K562 (cell line): ENCODE data around the gene IRAG1. TPM values are rescaled to one million over a fixed set of nuclear protein-coding genes. Genes with fewer than 3 reads are reported as not detected.

ENCODE experiments used
- ARHGAP35 ChIP-seq: fragments of 450-650 bp; IDR thresholded peaks from 2 replicates; pipeline ENCODE4 v1.6.1; 2018; ENCODE audit not compliant: partially characterized antibody
- DNMT1 ChIP-seq: fragments of 450-650 bp; IDR thresholded peaks from 2 replicates; pipeline ENCODE4 v1.6.1; 2016; ENCODE audit warnings: antibody characterized with exemption, mild to moderate bottlenecking
- GABPA ChIP-seq: fragments of 200-800 bp; sonication (Bioruptor generic); conservative IDR thresholded peaks from 2 replicates; pipeline ENCODE4 v1.6.1; 2016; ENCODE audit warnings: low read depth, missing genetic modification characterization, missing compliant biosample characterization
- HSF4 ChIP-seq: fragments of 250-450 bp; sonication (Bioruptor Pico); IDR thresholded peaks from 2 replicates; pipeline ENCODE4 v2.1.2; 2022; ENCODE audit warnings: mild to moderate bottlenecking, moderate library complexity, borderline replicate concordance
- ILK ChIP-seq: fragments of 450-650 bp; IDR thresholded peaks from 2 replicates; pipeline ENCODE4 v1.6.1; 2016; ENCODE audit warnings: missing genetic modification characterization, low read depth, mild to moderate bottlenecking, missing compliant biosample characterization, moderate library complexity, borderline replicate concordance
- MAZ ChIP-seq, 2 experiments: fragments of 450-650 bp in 1 of 2; sonication (generic) in 1 of 2; formaldehyde crosslinking; IDR thresholded peaks in 1 of 2; conservative IDR thresholded peaks in 1 of 2; 2 replicates each; pipeline versions ENCODE4 v1.4.0 to v1.5.0; 2020; ENCODE audit warnings: mild to moderate bottlenecking in 1 of 2, missing genetic modification reagents in 1 of 2
- MBD1 ChIP-seq: fragments of 250-450 bp; sonication (Bioruptor Pico); IDR thresholded peaks from 2 replicates; pipeline ENCODE4 v1.8.0; 2022; ENCODE audit warnings: inconsistent platforms
- MED1 ChIP-seq: sonication (generic); formaldehyde crosslinking; IDR thresholded peaks from 2 replicates; pipeline ENCODE4 v1.8.1; 2023; ENCODE audit warnings: missing genetic modification reagents, borderline replicate concordance
- PCBP1 ChIP-seq: fragments of 200-400 bp; formaldehyde crosslinking; IDR thresholded peaks from 2 replicates; pipeline ENCODE4 v1.6.1; 2018; ENCODE audit warnings: mild to moderate bottlenecking, low read depth, low read length; ENCODE audit not compliant: poor library complexity, severe bottlenecking
- RAD51 ChIP-seq: fragments of 450-650 bp; IDR thresholded peaks from 2 replicates; pipeline ENCODE4 v1.7.1; 2016; ENCODE audit warnings: low read depth, mild to moderate bottlenecking, borderline replicate concordance
- SETDB1 ChIP-seq: IDR thresholded peaks from one replicate; pipeline ENCODE4 v1.6.1; 2012; ENCODE audit warnings: low read length, control low read depth, inconsistent platforms
- SMAD4 ChIP-seq: fragments of 250-450 bp; sonication (Bioruptor Pico); conservative IDR thresholded peaks from 2 replicates; pipeline ENCODE4 v1.8.0; 2021; ENCODE audit warnings: inconsistent platforms, mild to moderate bottlenecking, moderate library complexity
- SNIP1 ChIP-seq: fragments of 450-650 bp; IDR thresholded peaks from 2 replicates; pipeline ENCODE4 v1.7.1; 2017; ENCODE audit warnings: low read depth, mild to moderate bottlenecking
- SNRNP70 ChIP-seq: fragments of 200-400 bp; formaldehyde crosslinking; optimal IDR thresholded peaks from 2 replicates; pipeline ENCODE3; 2017; ENCODE audit warnings: low read depth, low read length
- THRB ChIP-seq: fragments of 450-650 bp; formaldehyde crosslinking; conservative IDR thresholded peaks from 2 replicates; pipeline ENCODE4 v1.4.0; 2022; ENCODE audit warnings: mild to moderate bottlenecking, missing genetic modification characterization
- USF2 ChIP-seq: sonication (generic); formaldehyde crosslinking; IDR thresholded peaks from 2 replicates; pipeline ENCODE4 v1.5.0; 2020; ENCODE audit warnings: missing genetic modification reagents
- ZNF143 ChIP-seq: sonication (generic); formaldehyde crosslinking; IDR thresholded peaks from 2 replicates; pipeline ENCODE4 v1.9.0; 2022; ENCODE audit warnings: mild to moderate bottlenecking, missing genetic modification reagents
- ZNF41 ChIP-seq: fragments of 250-450 bp; sonication (Bioruptor Pico); conservative IDR thresholded peaks from 2 replicates; pipeline ENCODE4 v1.4.0; 2020; ENCODE audit warnings: mild to moderate bottlenecking
- ZNF717 ChIP-seq: fragments of 250-450 bp; sonication (Bioruptor Pico); IDR thresholded peaks from 2 replicates; pipeline ENCODE4 v1.5.0; 2021
- polyA plus RNA-seq, 8 experiments: library from polyadenylated mRNA; depleted of rRNA in 4 of 8; stranded (reverse) in 5 of 8; unstranded in 3 of 8; fragments of >200 nt; fragmentation: Nextera tagmentation in 2 of 8; fragmentation: Illumina TruSeq in 1 of 8; extraction: Ambion mirVana in 2 of 8; extraction: Trizol in 1 of 8; gene quantifications; 2 replicates each; pipeline versions ENCODE4 v1.2.1 to v1.2.3, GENCODE V29; 2011 to 2014; ENCODE audit warnings: inconsistent platforms in 1 of 8, missing spikeins in 1 of 8
- total RNA-seq, 7 experiments: library from RNA; depleted of rRNA in 6 of 7; stranded (reverse); fragments of >200 nt in 6 of 7; fragmentation: Illumina TruSeq in 2 of 7; extraction: Trizol in 2 of 7; gene quantifications; 2 replicates each; pipeline versions ENCODE4 v1.2.1 to v1.2.3, GENCODE V29; 2011 to 2021; ENCODE audit warnings: low replicate concordance in 1 of 7
- TF ChIP-seq, protein P1 (sequence below): fragments of 450-650 bp; IDR thresholded peaks from 2 replicates; pipeline ENCODE4 v1.6.1; 2014; ENCODE audit warnings: low read depth, mild to moderate bottlenecking, moderate library complexity, borderline replicate concordance
- TF ChIP-seq, protein P2 (sequence below): sonication (generic); formaldehyde crosslinking; IDR thresholded peaks from 2 replicates; pipeline ENCODE4 v1.8.1; 2023; ENCODE audit warnings: mild to moderate bottlenecking, missing genetic modification reagents

Gene IRAG1
- total and polyA plus RNA-seq, 9 of the 15 experiments (the other 6 are each of a cell fraction or from before 2014, with no cell fraction given), result 0.01 to 0.22 (median 0.09) TPM; not detected in 1

DNA sequence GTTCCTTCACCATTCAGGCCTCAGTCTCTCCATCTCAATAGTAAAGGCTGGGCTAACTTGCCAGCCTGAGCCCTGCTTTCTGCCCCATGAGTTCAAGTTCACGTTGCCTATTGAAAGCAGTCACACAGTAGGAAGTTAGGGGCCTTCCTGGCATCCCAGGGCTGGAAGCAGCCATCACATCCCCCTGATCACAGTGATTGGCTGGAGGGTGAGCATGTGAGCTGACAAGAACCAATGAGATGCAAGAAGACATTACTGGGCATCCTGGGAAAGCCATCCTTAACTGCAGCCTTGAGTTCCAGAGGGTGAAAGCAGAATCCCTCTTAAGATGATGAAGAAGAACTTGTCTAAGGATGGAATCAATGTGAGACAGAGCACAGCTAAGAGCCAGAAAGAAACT, 29.1 kb downstream of the IRAG1 start (continued):
- peak; percentile 83 for TF ChIP-seq USF2 (CRISPR knock-in tag)
- no peak for TF ChIP-seq SNRNP70
- TF ChIP-seq, protein P1, sequence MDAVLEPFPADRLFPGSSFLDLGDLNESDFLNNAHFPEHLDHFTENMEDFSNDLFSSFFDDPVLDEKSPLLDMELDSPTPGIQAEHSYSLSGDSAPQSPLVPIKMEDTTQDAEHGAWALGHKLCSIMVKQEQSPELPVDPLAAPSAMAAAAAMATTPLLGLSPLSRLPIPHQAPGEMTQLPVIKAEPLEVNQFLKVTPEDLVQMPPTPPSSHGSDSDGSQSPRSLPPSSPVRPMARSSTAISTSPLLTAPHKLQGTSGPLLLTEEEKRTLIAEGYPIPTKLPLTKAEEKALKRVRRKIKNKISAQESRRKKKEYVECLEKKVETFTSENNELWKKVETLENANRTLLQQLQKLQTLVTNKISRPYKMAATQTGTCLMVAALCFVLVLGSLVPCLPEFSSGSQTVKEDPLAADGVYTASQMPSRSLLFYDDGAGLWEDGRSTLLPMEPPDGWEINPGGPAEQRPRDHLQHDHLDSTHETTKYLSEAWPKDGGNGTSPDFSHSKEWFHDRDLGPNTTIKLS, result no peak
- TF ChIP-seq SETDB1, result no peak
- TF ChIP-seq MBD1, result no peak
- TF ChIP-seq SNIP1, result no peak
- TF ChIP-seq ILK (tag), result no peak
- TF ChIP-seq MED1 (CRISPR knock-in tag), result no peak
- peak; percentile 58; the same call in 1 of the 2 replicates for TF ChIP-seq RAD51
- TF ChIP-seq GABPA, result no peak
- no peak for TF ChIP-seq ARHGAP35
- TF ChIP-seq THRB (CRISPR knock-in tag), result no peak
- TF ChIP-seq MAZ (CRISPR knock-in tag; conservative IDR thresholded peaks at IDR 0.05 in 1 of 2, IDR thresholded peaks at IDR 0.05 in 1 of 2), result no peak
- no peak for TF ChIP-seq HSF4 (CRISPR knock-in tag)
- no peak for TF ChIP-seq DNMT1
- TF ChIP-seq ZNF717 (CRISPR knock-in tag), result no peak
- TF ChIP-seq PCBP1, result no peak
- TF ChIP-seq SMAD4, result no peak
- TF ChIP-seq ZNF143 (CRISPR knock-in tag), result no peak
- no peak for TF ChIP-seq ZNF41 (CRISPR knock-in tag)
- TF ChIP-seq, protein P2, sequence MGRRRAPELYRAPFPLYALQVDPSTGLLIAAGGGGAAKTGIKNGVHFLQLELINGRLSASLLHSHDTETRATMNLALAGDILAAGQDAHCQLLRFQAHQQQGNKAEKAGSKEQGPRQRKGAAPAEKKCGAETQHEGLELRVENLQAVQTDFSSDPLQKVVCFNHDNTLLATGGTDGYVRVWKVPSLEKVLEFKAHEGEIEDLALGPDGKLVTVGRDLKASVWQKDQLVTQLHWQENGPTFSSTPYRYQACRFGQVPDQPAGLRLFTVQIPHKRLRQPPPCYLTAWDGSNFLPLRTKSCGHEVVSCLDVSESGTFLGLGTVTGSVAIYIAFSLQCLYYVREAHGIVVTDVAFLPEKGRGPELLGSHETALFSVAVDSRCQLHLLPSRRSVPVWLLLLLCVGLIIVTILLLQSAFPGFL (CRISPR knock-in tag), result no peak
